BLaER1 (cell line): ENCODE results near the gene TCERG1L.
"Not testable (repeated sequence)": the region's sequence is repeated elsewhere in the genome, so short reads cannot be mapped to it uniquely, and the experiment has no call there.

Experiments
- H3K27ac ChIP-seq: shearing (Covaris generic); formaldehyde crosslinking; 2 replicates; pipeline ENCODE4 v1.8.1; 2022
- H3K27me3 ChIP-seq: shearing (Covaris generic); formaldehyde crosslinking; 2 replicates; pipeline ENCODE4 v1.8.1; 2022
- H3K36me3 ChIP-seq: shearing (Covaris generic); formaldehyde crosslinking; 2 replicates; pipeline ENCODE4 v1.8.1; 2022
- H3K4me1 ChIP-seq: shearing (Covaris generic); formaldehyde crosslinking; 2 replicates; pipeline ENCODE4 v1.8.1; 2022
- H3K4me2 ChIP-seq: shearing (Covaris generic); formaldehyde crosslinking; 2 replicates; pipeline ENCODE4 v1.8.1; 2022
- H3K4me3 ChIP-seq: shearing (Covaris generic); formaldehyde crosslinking; 2 replicates; pipeline ENCODE4 v1.8.1; 2022
- H3K9ac ChIP-seq: shearing (Covaris generic); formaldehyde crosslinking; 2 replicates; pipeline ENCODE4 v1.8.1; 2022
- H3K9me3 ChIP-seq: shearing (Covaris generic); formaldehyde crosslinking; 2 replicates; pipeline ENCODE4 v1.8.1; 2022
- H4K20me1 ChIP-seq: shearing (Covaris generic); formaldehyde crosslinking; 2 replicates; pipeline ENCODE4 v1.8.1; 2022
- Cebpa-rat ChIP-seq: shearing (Covaris generic); IDR thresholded peaks from 2 replicates; pipeline ENCODE4 v1.8.1; 2022

Gene TCERG1L

DNA sequence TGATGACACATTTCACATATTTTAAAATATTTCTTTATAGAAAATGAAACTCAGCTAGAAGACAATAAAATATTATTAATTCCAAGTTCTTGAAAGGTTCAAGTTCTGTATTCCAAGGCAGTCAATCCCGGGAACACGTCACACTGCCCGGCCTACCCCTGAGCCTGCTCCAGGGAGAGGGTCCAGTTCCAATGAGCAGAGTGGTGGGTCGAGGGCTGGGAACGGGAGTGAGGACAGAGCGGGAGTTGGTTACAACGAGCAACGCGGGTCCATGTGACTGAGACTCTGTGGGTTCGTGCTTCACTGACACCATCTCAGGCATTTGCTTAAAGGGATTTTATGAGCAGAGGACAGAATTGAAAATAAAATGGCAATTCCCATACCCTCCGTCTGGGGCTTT lies 209.4 kb downstream of the TCERG1L start:
- Histone ChIP-seq H3K9me3 (peaks cover 16% of the 10 kb centered on the region), H3K36me3 (peaks cover 53% of the 10 kb centered on the region), H3K27me3 (no peaks in the 10 kb centered on the region), H3K4me2 (no peak overlapping the region), H3K9ac (no peak overlapping the region), H3K4me1 (0 out of 2 replicates have a peak, but pooled peaks cover 7% of the 10 kb centered on the region), H3K27ac (no peak overlapping the region), H3K4me3 (no peak overlapping the region), H4K20me1 (no peaks in the 10 kb centered on the region)
- no peak for TF ChIP-seq Cebpa-rat

DNA sequence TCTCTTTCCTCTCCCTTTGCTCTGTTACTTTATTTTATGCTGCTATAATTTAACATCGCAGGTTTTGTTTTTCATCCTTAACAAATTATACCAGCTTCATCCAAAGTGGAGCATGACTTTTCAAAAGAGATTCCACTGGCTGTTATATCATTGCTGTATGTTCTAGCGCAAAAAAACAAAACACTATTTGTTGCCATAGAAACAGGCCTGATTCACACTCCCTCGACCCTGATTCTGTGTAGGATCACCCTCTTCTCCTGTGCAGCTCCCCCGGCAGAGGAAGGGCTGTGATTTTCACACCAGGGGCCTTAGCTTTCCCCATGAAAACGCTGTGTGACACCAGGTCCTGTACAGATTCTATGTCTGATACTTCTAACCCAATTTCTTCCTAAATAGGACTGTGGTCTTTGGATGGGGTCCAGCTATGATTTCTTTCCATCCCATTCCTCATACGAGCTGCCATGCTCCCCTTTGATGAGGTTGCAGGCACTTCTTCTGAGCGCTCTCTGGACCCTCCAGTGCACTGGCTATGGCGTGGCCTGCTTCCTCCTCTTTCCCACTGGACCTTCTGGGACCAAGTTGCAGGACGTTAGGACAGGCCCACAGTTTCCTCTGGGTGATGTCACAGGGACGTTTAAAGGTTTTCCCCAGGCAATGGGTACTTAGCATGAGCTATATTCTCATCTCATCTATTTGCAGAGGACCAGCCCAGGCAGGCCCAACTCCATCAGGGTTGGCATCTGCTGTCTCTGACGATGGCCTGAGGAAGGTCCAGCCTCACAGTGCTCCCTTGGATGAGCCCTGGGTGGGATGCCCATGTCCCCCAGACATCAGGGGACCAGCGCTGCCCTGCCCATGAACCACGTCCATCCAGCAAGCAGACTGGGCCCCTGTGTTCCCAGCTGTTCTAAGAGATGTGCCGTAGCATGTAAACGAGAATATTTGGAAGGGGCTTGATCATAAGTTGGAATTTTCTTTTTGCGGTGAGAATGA lies 210.8 kb downstream of the TCERG1L start:
- H4K20me1 ChIP-seq, H3K4me2 ChIP-seq, H3K4me3 ChIP-seq, H3K27me3 ChIP-seq, H3K4me1 ChIP-seq, H3K9ac ChIP-seq, H3K9me3 ChIP-seq, H3K27ac ChIP-seq: not testable (repeated sequence)
- peaks cover 39% of the 10 kb centered on the region for H3K36me3 ChIP-seq

DNA sequence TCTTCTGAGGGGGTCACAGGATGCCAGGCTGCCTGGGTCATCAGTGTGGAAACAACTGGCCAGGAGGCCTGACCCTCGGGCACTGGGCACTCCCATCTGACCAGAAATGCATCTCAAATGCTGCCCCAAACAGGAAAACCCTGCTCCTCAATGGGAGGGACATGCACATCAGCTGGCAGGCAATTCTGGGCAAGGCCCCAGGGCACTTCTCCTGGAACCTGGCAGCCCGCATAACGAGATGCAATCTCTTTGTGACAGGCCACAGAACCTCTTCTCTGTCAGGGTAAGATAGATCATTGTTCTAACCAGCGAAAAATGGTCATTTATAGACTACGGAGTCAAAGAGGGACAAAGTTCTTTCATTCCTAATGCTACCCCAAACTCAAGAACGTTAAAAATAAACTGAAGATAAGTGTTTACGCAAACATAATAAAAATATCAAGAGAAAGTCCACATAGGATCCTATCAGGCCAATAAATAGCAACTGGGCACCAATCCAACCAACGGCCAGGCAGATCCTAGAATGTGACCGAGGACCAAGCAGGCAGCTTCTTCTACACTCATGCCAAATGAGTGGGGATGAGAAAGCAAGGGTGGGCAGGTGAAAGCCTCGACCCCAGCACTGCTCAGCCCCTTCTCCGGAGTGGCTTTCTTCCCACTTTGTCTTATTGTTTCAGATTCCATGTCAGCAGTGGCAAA lies 212.3 kb downstream of the TCERG1L start:
- Histone ChIP-seq H4K20me1 (no peaks in the 10 kb centered on the region), H3K9me3 (no peaks in the 10 kb centered on the region), H3K4me2 (no peak overlapping the region), H3K4me3 (no peak overlapping the region), H3K36me3 (peaks cover 28% of the 10 kb centered on the region; the same call in 1 of the 2 replicates), H3K4me1 (peaks cover 18% of the 10 kb centered on the region), H3K9ac (no peak overlapping the region), H3K27me3 (no peaks in the 10 kb centered on the region), H3K27ac (no peak overlapping the region)
- TF ChIP-seq Cebpa-rat, result no peak

DNA sequence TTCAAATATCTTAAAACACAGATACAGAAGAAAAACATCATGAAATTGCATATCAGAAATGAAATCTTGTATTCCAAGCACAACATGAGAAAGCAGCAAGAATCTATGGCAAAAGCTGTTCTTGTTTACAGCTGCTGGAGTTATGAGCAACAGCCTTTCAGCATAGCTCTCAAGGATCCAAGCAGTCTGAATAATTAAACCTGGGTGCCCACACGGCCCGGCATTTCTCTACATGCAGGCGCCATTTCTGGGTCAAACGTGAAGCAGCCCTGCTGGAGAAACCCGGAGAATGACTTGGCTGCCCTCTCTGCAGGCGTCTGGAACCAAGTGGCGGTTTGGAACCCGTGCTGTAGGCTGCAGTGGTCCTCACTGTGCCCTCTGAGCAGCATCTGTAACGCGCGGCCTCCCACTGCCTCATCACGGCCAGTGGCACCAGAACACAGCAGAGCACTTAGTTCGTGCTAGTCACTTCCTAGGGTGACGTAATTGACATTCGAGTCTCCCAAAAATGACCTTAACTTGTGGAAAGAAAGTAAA lies 213.0 kb downstream of the TCERG1L start:
- Histone ChIP-seq H3K27ac (no peak overlapping the region), H3K27me3 (no peaks in the 10 kb centered on the region), H4K20me1 (no peaks in the 10 kb centered on the region), H3K4me3 (no peak overlapping the region), H3K36me3 (peaks cover 23% of the 10 kb centered on the region; the same call in 1 of the 2 replicates), H3K4me2 (no peak overlapping the region), H3K9ac (no peak overlapping the region), H3K4me1 (peaks cover 25% of the 10 kb centered on the region), H3K9me3 (no peaks in the 10 kb centered on the region)
- no peak for TF ChIP-seq Cebpa-rat

DNA sequence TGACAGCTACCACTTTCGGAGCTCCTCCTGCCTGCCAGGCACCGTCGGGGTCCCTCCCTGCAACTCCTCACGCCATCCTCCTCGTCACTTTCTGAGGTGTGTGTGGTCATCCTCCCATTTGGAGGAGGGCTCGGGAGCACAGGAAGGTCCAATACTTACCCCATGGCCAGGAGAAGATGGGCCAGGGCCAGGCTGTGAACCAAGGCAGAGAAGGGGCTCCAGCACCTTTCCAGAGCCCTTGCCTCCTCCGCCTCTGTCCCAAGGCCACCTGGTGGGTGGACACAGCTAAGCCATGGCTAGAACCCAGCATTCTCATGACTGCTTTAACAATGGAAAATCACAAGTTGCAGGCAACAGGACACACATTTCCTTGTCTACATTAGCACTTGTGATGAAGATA lies 215.5 kb downstream of the TCERG1L start:
- H3K4me2 ChIP-seq, result no peak overlapping the region
- H3K27me3 ChIP-seq, result no peaks in the 10 kb centered on the region
- H3K9me3 ChIP-seq, result no peaks in the 10 kb centered on the region
- no peak overlapping the region for H3K9ac ChIP-seq
- H3K27ac ChIP-seq, result no peak overlapping the region
- H4K20me1 ChIP-seq, result no peaks in the 10 kb centered on the region
- H3K4me1 ChIP-seq, result peaks cover 35% of the 10 kb centered on the region
- H3K4me3 ChIP-seq, result no peak overlapping the region
- no peak for TF ChIP-seq Cebpa-rat
- H3K36me3 ChIP-seq, result peaks cover 12% of the 10 kb centered on the region; the same call in 1 of the 2 replicates

DNA sequence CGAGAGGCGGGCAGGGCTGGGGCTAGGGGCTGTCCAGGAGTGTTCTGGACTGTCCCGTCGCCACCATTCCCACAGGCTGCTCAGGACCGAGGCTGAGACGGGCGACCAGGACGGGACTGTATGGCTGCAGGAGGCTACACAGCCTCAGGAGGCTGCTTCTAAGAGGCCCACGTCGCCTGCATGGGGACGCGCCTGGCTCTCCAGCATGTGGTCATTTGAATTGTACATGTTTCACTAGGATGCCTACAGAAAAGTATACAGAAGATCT lies 216.3 kb downstream of the TCERG1L start:
- H3K27ac ChIP-seq, result peak overlapping the region; percentile 64
- no peaks in the 10 kb centered on the region for H3K9me3 ChIP-seq

DNA sequence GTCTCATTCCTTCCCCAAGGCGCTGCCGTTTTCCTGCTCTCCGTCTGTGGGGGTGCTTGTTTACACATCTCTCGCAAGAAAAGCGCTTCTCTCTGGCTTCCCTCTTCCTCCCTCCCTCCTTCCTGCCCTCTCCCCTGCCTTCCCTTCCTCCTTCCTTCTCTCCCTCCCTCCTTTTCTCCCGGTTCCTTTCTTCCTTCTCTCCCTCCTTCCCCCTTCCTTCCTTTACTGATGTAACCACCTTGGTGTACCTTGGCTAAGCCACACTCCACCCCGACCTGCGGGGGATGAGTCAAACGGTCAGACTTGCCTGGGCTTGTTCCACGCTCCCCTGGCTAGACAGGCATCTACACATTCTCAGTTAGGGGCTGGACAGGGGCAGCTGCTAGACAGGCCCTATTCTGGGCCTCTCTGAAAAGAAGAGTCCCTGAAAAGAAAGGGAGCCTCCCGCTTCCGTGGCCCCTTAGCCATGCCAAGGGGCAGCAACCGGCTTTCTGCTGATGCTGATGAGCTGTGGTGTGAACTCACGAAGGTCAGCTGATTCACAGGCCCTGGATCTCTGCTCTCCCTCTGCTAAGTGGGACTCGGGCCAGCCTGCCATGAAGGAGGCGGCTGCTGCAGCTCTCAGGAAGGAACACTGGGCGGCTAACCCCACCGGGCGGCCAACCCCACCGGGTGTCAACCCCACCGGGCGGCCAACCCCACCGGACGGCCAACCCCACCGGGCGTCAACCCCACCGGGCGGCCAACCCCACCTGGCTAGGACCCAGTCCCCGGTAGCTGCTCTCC lies 216.8 kb downstream of the TCERG1L start:
- peak overlapping the region; percentile 43 for H3K4me2 ChIP-seq
- no peaks in the 10 kb centered on the region for H3K27me3 ChIP-seq
- H3K9ac ChIP-seq, result no peak overlapping the region
- no peaks in the 10 kb centered on the region for H3K9me3 ChIP-seq
- H3K36me3 ChIP-seq, result peaks cover 10% of the 10 kb centered on the region; the same call in 1 of the 2 replicates
- peak overlapping the region; percentile 64 for H3K27ac ChIP-seq
- no peak for TF ChIP-seq Cebpa-rat
- H4K20me1 ChIP-seq, result no peaks in the 10 kb centered on the region
- no peak overlapping the region for H3K4me3 ChIP-seq
- H3K4me1 ChIP-seq, result peaks cover 49% of the 10 kb centered on the region

More for the DNA sequence above, 216.3 kb downstream of the TCERG1L start:
- Histone ChIP-seq H3K4me1 (peaks cover 43% of the 10 kb centered on the region), H3K4me2 (peak overlapping the region; percentile 43; the same call in 1 of the 2 replicates), H3K4me3 (no peak overlapping the region), H4K20me1 (no peaks in the 10 kb centered on the region), H3K36me3 (peaks cover 10% of the 10 kb centered on the region; the same call in 1 of the 2 replicates), H3K9ac (no peak overlapping the region), H3K27me3 (no peaks in the 10 kb centered on the region)
- no peak for TF ChIP-seq Cebpa-rat

DNA sequence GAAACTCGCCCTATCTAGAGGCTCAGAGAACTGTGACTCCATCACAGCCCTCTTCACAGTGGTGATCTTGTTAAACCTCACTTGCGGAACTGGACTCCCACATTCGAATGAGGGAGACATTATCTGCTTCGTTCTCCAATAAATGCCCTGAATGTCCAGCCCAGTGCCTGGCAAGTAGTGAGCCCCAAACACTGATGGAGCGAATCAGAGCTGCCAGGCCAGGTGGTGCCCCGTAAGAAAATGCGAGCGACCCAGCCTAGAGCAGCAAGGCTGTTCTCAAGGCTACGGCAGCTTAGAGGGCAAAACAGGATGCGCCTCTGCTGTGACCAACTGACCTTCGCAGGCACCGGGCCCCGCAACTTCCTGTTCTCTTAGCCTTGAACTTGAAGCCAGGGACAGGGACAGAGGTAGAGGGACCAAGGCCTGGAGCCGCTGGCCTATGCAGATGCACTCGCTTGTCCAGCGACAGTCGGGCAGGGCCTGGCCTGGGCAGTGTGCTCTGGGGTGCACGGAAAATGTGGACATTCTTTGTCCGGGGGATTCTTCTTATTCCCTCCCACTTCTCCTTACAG lies 217.6 kb downstream of the TCERG1L start:
- no peak for TF ChIP-seq Cebpa-rat
- H3K4me1 ChIP-seq, result peaks cover 57% of the 10 kb centered on the region
- no peaks in the 10 kb centered on the region for H3K9me3 ChIP-seq
- H4K20me1 ChIP-seq, result no peaks in the 10 kb centered on the region
- no peaks in the 10 kb centered on the region for H3K27me3 ChIP-seq
- peak overlapping the region; percentile 43 for H3K4me2 ChIP-seq
- no peak overlapping the region for H3K9ac ChIP-seq
- H3K36me3 ChIP-seq, result peaks cover 9% of the 10 kb centered on the region; the same call in 1 of the 2 replicates
- H3K27ac ChIP-seq, result peak overlapping the region; percentile 64
- no peak overlapping the region for H3K4me3 ChIP-seq

DNA sequence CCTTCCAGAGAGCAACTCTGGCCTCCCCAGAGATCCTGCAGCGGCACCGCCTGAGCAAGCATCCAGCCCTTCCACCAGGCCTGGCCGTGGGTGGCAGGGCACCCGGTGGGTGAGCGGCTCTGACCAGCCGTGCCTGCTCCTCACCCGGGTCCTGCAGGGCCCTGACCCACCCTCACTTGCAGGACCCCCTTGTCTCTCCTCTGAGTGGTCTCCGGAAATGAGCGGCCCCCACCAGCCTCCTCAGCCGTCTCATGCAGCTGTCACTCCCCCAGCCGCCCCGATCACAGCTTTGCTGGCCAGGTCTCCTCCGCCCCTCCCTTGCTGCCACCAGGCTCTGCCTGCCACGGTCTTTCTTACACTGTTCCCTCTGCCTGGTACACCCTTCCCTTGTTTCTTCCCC lies 218.2 kb downstream of the TCERG1L start:
- no peak overlapping the region for H3K9ac ChIP-seq
- TF ChIP-seq Cebpa-rat, result no peak
- H3K27me3 ChIP-seq, result no peaks in the 10 kb centered on the region
- peak overlapping the region; percentile 43 for H3K4me2 ChIP-seq
- H3K9me3 ChIP-seq, result no peaks in the 10 kb centered on the region
- H4K20me1 ChIP-seq, result no peaks in the 10 kb centered on the region
- no peak overlapping the region for H3K4me3 ChIP-seq
- peaks cover 62% of the 10 kb centered on the region for H3K4me1 ChIP-seq
- peaks cover 4% of the 10 kb centered on the region; the same call in 1 of the 2 replicates for H3K36me3 ChIP-seq
- H3K27ac ChIP-seq, result 0 out of 2 replicates have a peak overlapping the region, but pooled peaks have one; percentile 23
